GM18861 (cell line): Measurements from ENCODE around the gene MAST4.
"Not testable (repeated sequence)": the region's sequence is repeated elsewhere in the genome, so short reads cannot be mapped to it uniquely, and the experiment has no call there.

Experiments used
- ATAC-seq: cut with Tn5 transposase; IDR thresholded peaks from one replicate; pipeline ENCODE4 v1.9.1; 2021; ENCODE audit not compliant: unreplicated experiment

Gene MAST4

DNA sequence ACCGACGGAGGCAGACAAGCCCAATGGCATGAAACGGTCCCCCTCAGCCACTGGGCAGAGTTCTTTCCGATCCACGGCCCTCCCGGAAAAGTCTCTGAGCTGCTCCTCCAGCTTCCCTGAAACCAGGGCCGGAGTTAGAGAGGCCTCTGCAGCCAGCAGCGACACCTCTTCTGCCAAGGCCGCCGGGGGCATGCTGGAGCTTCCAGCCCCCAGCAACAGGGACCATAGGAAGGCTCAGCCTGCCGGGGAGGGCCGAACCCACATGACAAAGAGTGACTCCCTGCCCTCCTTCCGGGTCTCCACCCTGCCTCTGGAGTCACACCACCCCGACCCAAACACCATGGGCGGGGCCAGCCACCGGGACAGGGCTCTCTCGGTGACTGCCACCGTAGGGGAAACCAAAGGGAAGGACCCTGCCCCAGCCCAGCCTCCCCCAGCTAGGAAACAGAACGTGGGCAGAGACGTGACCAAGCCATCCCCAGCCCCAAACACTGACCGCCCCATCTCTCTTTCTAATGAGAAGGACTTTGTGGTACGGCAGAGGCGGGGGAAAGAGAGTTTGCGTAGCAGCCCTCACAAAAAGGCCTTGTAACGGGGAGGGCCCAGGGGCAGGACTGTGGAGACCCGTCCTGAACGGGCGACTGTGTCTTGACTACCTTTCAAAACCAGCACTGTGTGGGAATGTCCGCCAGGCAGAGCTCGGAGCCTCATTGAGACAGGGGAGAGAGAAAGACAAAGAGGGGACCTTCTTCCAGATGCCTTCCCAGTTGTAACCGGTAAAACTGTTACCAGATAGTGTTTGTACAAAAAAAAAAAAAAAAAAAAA lies 570.5 kb downstream of the MAST4 start:
- peak; percentile 24 for ATAC-seq

- ATAC-seq: no peak
Observed at GRCh38 chr5:67168069-67168468, 571.9 kb downstream of the MAST4 start.

DNA sequence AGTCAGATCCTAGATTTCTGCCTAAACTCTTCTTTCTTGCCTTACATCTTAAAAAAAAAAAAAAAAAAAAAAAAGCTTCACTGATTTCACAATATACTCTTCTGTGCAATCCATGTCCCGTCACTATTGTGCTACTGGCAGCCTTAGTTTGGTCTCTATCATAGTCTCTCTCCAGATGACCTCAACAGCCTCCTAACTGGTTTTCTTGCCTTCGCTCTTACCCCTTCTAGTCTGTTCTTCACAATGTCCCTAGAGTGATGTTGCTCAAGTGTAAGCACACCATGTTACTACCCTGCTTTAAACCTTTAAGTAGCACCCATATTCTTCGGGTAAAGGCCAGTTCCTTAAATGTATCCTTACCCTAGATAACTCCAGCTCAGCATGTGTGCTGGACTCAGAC lies 574.6 kb downstream of the MAST4 start:
- no peak for ATAC-seq

DNA sequence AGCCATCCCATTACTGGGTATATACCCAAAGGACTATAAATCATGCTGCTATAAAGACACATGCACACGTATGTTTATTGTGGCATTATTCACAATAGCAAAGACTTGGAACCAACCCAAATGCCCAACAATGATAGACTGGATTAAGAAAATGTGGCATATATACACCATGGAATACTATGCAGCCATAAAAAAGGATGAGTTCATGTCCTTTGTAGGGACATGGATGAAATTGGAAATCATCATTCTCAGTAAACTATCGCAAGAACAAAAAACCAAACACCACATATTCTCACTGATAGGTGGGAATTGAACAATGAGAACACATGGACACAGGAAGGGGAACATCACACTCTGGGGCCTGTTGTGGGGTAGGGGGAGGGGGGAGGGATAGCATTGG lies 577.2 kb downstream of the MAST4 start:
- not testable (repeated sequence) for ATAC-seq

GRCh38 chr5:67173959-67174358 lies 577.8 kb downstream of the MAST4 start:
- ATAC-seq: no peak

- no peak for ATAC-seq
Observed at GRCh38 chr5:67176936-67177335, 580.7 kb downstream of the MAST4 start.

DNA sequence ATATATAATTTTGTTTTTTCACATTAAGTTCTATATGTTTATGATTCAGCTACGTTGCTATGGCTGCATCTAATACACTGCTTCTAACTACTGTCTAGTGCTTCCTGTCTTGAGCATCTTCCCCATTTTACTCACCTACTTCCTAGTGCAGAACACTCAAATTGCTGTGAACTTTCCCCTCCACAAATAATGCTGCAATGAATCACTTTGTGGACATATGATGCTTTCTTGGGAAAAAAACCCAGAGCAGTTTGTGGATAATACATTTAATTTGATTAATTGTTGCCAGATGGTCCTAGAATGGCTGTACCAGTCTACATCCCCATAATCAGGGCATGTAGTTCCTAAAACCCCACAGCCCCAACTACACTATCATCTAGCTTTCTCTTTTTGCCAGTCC lies 581.9 kb downstream of the MAST4 start:
- ATAC-seq: no peak

DNA sequence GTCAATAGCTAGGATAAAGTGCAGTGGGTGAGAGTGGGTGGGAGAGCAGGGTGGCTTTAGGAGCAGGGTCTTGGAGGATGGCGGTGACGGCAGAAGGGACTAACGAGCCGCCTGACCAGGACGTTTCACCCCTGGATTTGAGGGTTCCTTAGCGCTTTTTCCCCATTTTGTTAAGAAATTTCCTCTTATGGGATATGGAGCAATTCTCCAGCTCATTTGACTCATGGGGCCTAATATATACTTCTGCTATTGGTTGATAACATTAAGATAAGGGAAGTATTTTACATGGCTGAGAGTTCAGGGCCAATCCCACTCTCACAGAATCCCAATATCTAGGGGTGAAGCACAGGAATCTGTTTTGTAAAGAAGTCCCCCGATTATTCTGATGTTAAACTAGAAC lies 582.8 kb downstream of the MAST4 start:
- ATAC-seq: no peak

DNA sequence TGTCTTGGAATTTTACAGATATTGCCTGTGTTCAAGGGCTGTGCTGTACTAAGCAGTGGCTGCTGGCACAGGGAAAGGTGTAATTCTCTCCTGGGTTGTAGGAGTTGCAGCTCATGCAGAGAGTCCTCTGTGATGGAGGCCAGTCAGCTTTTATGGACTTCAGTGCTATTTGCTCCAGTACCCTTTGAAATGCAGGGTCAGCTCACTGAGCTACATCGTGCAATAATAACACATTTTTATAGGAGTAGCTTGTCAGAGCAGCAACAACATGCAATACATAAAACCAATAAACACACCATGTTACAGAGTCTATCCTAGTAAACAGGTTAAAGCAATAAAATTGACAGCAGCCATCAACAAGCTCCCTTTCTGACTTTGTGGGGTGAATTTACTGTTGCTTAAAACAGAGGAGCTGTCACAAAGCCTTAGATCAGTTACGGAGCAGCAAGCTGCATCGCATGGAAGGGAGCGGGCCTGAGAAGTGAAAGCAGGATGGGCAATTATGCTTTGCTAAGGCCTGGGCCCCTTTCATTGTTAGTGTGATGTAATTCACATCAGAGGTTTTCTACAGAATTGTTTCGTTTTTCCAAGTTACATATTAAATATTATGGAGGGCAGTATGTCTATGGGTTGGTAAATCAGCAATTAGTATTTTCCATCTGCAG lies 583.6 kb downstream of the MAST4 start:
- ATAC-seq: no peak

- ATAC-seq: no peak
Observed at GRCh38 chr5:67181648-67182221, 585.5 kb downstream of the MAST4 start.

- no peak for ATAC-seq
Observed at GRCh38 chr5:67182301-67182790, 586.2 kb downstream of the MAST4 start.

GRCh38 chr5:67183859-67184258 lies 587.7 kb downstream of the MAST4 start:
- no peak for ATAC-seq

GRCh38 chr5:67187006-67187715 lies 591.0 kb downstream of the MAST4 start:
- ATAC-seq: peak; percentile 78

- ATAC-seq: no peak
Observed at GRCh38 chr5:67188274-67189078, 592.3 kb downstream of the MAST4 start.

DNA sequence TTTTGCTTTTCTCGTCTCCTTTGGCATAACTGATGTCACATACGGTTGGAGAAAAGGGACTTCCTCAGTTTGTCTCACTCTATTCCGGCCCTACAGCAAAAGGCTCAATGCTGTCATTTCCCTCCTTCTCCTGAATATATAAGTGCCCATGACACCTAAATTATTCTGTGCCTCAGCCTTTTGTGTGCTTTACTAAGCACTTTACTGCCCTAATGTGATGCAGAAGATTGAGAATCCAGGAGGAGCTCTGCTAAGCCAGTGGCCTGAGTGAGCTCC lies 592.8 kb downstream of the MAST4 start:
- ATAC-seq: no peak

DNA sequence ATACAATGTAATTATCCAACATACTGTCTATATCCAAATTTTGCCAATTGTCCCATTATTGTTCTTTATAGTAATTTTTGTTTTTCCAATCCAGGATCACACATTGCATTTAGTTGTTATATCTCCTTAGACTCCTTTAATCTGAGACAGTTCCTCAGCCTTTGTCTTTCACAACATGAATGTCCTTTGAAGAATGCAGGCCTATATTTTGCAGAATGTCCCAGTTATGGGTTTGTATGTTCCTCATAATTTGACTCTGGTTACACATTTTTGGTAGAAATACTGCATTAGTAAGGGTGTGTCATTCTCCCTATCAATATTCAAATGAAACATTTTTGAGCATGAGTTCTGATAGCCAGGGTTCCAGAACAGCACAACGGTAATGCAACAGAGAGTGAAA lies 593.7 kb downstream of the MAST4 start:
- no peak for ATAC-seq

DNA sequence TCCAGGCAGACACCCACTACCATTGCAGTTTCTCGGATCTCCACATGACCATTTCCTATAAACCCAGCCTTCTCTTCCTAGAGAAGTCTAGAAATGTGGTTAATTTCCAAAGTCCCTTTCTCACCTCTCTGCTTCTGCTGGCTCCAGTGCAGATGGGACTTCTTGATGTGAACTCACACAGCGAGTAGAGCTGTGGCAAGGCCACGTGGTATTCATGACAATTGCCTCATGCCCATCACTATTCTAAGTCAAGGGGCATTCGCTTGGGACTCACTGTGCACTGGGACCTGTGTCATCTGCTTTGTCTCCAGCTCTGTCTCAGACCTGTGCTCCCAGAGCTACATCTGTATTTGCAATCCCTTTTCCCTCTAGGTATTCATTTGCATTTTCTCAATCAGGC lies 594.2 kb downstream of the MAST4 start:
- no peak for ATAC-seq

- no peak for ATAC-seq
Observed at GRCh38 chr5:67190861-67191260, 594.7 kb downstream of the MAST4 start.

DNA sequence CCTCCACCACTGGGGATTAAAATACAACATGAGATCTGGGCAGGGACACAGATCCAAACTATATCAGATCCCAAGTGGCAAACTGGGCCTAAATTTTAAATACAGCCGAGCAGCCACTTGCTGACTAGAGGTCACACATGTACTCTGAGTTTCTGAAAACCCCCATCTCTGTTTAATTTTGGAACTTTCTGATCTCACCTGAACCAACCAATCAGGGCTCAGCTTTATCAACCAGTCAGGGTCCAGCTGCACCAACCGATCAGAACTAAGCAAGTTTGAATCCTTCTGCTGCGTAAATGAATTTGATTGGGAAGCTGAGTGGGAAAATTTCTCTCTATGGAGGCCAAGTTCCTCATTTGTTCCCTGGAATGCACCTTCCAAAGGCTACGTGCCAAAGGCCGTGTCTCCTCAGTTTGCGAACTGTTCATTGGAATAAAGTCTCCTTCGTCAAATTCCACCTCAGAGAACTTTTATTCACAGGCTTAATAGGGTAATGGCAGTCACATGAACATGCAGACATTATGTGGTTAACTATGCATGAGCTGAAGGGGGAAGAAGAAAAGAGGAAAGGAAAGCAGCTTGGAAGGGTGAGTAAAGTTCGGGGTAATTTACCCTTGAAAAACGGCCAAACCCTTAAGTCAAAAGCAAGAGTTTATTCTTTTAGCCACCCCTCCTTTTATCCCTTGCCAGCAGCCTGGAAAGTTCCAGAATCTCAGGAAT lies 596.7 kb downstream of the MAST4 start:
- ATAC-seq: no peak

- no peak for ATAC-seq
Observed at GRCh38 chr5:67193439-67193807, 597.2 kb downstream of the MAST4 start.
